GM12865 (cell line): Measurements from ENCODE around the gene MYO3A.
A peak's percentile ranks its signal among the peaks of the same experiment; 100 is the strongest.

Source experiments
- DNase-seq: peaks from one replicate; pipeline ENCODE4 v3.0.0; 2010; ENCODE audit warnings: low read depth
- H3K4me3 ChIP-seq: 2 replicates; pipeline ENCODE4 v1.5.1; 2011; ENCODE audit warnings: mild to moderate bottlenecking, low read depth, low read length, control low read depth
- TF ChIP-seq, protein P1 (sequence below): IDR thresholded peaks from 2 replicates; pipeline ENCODE4 v1.5.1; 2011; ENCODE audit warnings: low read length, control low read depth, low read depth, inconsistent platforms; ENCODE audit not compliant: insufficient read depth; ENCODE audit errors: missing control alignments

MYO3A gene

DNA sequence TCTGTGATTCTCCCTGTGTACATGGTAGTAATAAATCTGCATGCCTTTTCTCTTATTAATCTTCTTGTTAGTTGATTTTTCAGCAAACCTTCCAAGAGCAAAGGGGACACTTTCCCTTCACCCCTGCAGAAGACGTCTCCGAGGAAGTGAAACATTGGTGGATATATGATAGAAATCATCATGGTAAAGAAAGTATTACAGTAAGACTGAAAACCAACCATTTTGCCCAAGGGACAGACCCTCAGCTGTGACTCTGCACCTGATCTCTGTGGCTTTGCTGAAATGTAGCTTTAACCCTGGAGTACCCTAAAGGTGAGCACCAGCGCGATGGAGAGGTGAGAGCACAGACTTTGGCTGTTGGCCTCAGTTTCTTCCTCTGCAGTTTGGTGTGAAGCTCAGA, 32.8 kb upstream of the MYO3A start:
- no peak overlapping the region for H3K4me3 ChIP-seq
- TF ChIP-seq, protein P1, sequence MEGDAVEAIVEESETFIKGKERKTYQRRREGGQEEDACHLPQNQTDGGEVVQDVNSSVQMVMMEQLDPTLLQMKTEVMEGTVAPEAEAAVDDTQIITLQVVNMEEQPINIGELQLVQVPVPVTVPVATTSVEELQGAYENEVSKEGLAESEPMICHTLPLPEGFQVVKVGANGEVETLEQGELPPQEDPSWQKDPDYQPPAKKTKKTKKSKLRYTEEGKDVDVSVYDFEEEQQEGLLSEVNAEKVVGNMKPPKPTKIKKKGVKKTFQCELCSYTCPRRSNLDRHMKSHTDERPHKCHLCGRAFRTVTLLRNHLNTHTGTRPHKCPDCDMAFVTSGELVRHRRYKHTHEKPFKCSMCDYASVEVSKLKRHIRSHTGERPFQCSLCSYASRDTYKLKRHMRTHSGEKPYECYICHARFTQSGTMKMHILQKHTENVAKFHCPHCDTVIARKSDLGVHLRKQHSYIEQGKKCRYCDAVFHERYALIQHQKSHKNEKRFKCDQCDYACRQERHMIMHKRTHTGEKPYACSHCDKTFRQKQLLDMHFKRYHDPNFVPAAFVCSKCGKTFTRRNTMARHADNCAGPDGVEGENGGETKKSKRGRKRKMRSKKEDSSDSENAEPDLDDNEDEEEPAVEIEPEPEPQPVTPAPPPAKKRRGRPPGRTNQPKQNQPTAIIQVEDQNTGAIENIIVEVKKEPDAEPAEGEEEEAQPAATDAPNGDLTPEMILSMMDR = no peak
- peak; percentile 15 for DNase-seq

DNA sequence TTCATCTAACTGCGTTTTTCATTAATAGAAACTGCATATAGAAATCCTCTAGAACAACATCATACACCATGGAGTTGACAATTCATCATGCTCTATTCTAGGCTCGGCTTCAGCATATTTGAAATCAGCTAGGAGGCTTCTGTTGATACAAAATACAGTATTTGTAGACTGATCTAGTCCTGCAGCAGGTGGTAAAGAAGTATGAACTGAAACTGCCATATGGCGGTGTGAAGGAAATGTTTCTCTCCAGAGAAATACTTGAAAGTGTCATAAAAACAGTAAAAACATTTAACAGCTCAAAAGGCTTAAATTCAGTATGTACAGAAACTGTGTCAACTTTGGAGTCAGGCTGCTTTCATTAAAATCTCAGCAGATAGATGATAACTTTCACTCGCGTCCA, 32.0 kb upstream of the MYO3A start:
- H3K4me3 ChIP-seq = no peak overlapping the region
- TF ChIP-seq, protein P1 = no peak
- peak; percentile 35 for DNase-seq

DNA sequence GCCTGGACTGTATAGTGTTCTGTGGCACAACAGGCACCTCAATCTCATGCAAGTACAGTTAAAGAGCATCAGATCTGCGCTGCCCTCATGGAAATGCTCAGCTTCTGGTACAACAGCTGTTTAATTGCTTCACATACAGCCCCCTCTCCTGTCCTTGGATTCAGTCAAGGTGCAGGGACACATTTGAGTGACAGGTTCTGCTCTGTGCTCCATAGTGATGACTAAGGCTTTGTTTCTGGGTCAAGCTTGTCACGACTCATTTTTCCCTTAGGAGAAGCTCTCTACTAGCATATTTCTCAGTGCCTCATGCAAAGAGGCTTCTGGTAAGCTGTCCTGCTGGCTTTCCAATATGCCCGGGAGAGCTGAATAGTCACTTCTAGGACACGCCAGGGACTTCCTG, 26.8 kb upstream of the MYO3A start:
- DNase-seq = no peak
- H3K4me3 ChIP-seq = no peak overlapping the region
- TF ChIP-seq, protein P1 = no peak

DNA sequence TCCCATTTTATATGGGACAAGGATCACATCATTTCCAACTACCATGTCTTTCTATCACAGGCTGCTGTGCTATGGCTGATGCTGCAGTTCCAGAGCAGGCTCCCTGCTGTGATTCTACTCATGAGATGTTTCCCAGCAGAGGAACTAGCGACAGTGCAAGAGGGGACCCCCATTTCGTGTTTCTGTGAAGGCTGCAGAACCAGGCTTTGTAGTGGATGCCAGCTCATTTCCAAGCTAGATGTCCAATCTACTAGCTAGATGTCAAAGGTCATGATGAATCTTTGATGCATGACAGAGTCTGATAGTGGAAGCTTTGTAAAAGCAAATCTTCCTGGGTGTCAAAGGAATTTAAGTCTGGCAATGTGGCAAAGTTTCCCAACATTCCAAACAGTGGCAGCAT, 21.2 kb upstream of the MYO3A start:
- TF ChIP-seq, protein P1 = no peak
- DNase-seq = no peak
- no peak overlapping the region for H3K4me3 ChIP-seq

DNA sequence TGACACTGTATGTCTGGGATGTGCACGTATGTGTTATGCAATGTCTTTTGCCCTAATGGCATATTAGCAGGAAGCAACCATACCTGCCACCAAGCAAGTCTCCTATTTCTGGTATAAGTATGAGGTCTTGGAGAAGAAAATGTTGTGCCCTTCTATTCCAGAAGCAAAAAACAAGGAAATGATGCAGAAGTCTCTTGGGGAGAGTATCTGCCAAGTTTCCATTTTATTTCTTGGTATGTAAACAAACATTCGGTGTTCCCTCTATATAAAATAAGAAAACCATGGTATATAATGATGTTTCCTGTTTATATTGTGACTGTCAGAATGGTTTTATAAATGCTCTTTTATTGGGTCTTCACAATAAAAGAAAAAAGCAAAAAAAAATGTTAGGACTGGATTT, 19.3 kb upstream of the MYO3A start:
- TF ChIP-seq, protein P1 = no peak
- no peak overlapping the region for H3K4me3 ChIP-seq
- DNase-seq = no peak

DNA sequence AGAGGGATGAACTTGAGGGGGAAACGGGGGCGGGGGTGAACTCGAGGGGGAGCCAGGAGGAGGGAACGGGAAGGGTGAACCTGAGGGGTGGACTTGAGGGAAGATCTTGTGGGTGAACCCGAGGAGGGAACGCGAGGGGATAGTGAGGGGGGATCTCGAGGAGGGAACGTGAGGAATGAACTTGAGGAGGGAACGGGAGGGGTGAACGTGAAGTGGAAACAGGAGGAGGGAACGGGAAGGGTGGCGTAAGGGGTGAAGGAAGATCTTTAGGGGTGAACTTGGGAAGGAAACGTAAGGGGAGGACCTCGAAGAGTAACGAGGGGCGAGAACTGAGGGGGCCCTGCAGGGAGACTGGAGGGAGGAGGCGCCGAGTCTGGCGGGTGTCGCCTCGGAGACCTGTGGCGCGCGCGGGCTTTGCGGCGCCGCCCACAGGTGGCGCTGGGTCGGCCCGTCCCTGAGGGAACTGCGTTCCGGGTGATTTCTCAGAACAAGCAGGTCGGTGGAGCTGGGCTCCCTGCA, 651 bp downstream of the MYO3A start:
- TF ChIP-seq, protein P1 = no peak
- H3K4me3 ChIP-seq = no peak overlapping the region
- peak; percentile 3 for DNase-seq

DNA sequence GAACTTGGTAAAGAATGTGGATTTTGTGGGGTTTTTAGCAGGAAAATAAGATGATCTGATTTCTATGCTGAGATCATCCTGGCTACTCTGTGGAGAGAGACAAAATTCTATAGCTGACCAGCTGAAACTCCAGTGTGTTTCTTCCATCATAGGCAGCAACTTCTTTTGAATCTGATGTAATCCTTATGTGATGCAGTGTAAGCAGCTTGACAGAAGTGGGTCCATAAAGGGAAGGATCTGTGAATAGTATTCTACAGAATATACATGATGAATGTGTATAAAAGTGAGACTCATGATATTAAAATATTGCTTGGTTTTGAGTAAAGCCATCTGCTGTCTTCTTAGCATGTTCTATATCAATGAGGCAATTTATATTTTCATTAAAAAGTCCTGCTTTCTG, 4.4 kb downstream of the MYO3A start:
- TF ChIP-seq, protein P1 = no peak
- DNase-seq = no peak

More for the DNA sequence above, 4.4 kb downstream of the MYO3A start:
- no peak overlapping the region for H3K4me3 ChIP-seq
